Neural progenitor cell (in vitro differentiated cells): Measurements from ENCODE around the gene IL36G. TPM values are rescaled to one million over a fixed set of nuclear protein-coding genes. Genes with fewer than 3 reads are reported as not detected.

Source experiments
- DNase-seq: peaks from one replicate; pipeline ENCODE4 v3.0.0-alpha.2; 2016; ENCODE audit warnings: low spot score
- H2AFZ ChIP-seq: fragments of 200-600 bp; sonication (generic); replicated peaks from 2 replicates; pipeline ENCODE4 v1.6.1; 2016; ENCODE audit warnings: antibody characterized with exemption
- H3F3A ChIP-seq: fragments of 200-600 bp; sonication (generic); 2 replicates; pipeline ENCODE4 v1.6.1; 2016; ENCODE audit warnings: antibody characterized with exemption, low read depth
- H3K27ac ChIP-seq: fragments of 200-600 bp; sonication (generic); 2 replicates; pipeline ENCODE4 v1.5.1; 2016; ENCODE audit warnings: mild to moderate bottlenecking
- H3K27me3 ChIP-seq: fragments of 200-600 bp; sonication (generic); 2 replicates; pipeline ENCODE4 v1.6.1; 2016; ENCODE audit warnings: mild to moderate bottlenecking, moderate library complexity
- H3K36me3 ChIP-seq: fragments of 200-600 bp; sonication (generic); 2 replicates; pipeline ENCODE4 v1.5.1; 2016
- H3K4me1 ChIP-seq: fragments of 200-600 bp; sonication (generic); 2 replicates; pipeline ENCODE4 v1.6.1; 2016; ENCODE audit warnings: mixed run types
- H3K4me2 ChIP-seq: fragments of 200-600 bp; sonication (generic); 2 replicates; pipeline ENCODE4 v1.6.1; 2016
- H3K4me3 ChIP-seq: fragments of 200-600 bp; sonication (generic); 2 replicates; pipeline ENCODE4 v1.5.1; 2016
- H3K79me2 ChIP-seq: fragments of 200-600 bp; sonication (generic); 2 replicates; pipeline ENCODE4 v1.6.1; 2016; ENCODE audit warnings: low read depth
- H3K9ac ChIP-seq: fragments of 200-600 bp; sonication (generic); 2 replicates; pipeline ENCODE4 v1.6.1; 2016
- H3K9me3 ChIP-seq: fragments of 200-600 bp; sonication (generic); 2 replicates; pipeline ENCODE4 v1.5.1; 2016; ENCODE audit warnings: low read depth
- H4K20me1 ChIP-seq: fragments of 200-600 bp; sonication (generic); 2 replicates; pipeline ENCODE4 v1.6.1; 2016; ENCODE audit warnings: low read depth
- H3K27ac Mint-ChIP-seq: 3 replicates; pipeline ENCODE4 v1.8.0; 2021; ENCODE audit warnings: mixed read lengths
- H3K27me3 Mint-ChIP-seq: 2 replicates; pipeline ENCODE4 v1.8.0; 2022; ENCODE audit warnings: low read depth, mild to moderate bottlenecking, inconsistent platforms, moderate library complexity, mixed read lengths; ENCODE audit not compliant: insufficient read depth
- H3K36me3 Mint-ChIP-seq: 3 replicates; pipeline ENCODE4 v1.8.0; 2021; ENCODE audit warnings: mixed read lengths
- H3K4me1 Mint-ChIP-seq: 3 replicates; pipeline ENCODE4 v1.8.0; 2021; ENCODE audit warnings: mixed read lengths
- H3K4me3 Mint-ChIP-seq: 3 replicates; pipeline ENCODE4 v1.8.0; 2021; ENCODE audit warnings: mild to moderate bottlenecking, moderate library complexity, mixed read lengths
- H3K9me3 Mint-ChIP-seq: 3 replicates; pipeline ENCODE4 v1.8.0; 2020; ENCODE audit warnings: mixed read lengths
- EZH2 ChIP-seq: fragments of 200-600 bp; sonication (generic); IDR thresholded peaks from 2 replicates; pipeline ENCODE4 v1.6.1; 2017; ENCODE audit warnings: antibody characterized with exemption, mild to moderate bottlenecking, moderate library complexity
- EZH2phosphoT487 ChIP-seq: fragments of 200-600 bp; sonication (generic); IDR thresholded peaks from 2 replicates; pipeline ENCODE4 v1.6.1; 2017; ENCODE audit warnings: antibody characterized with exemption
- total RNA-seq: library from RNA; depleted of rRNA; stranded (reverse); fragments of >200 nt; gene quantifications from 2 replicates; pipeline ENCODE4 v1.2.3, GENCODE V29; 2015; ENCODE audit warnings: low replicate concordance
- TF ChIP-seq, protein P1 (sequence below): fragments of 200-600 bp; sonication (generic); IDR thresholded peaks from 2 replicates; pipeline ENCODE4 v1.5.1; 2017; ENCODE audit warnings: antibody characterized with exemption, mild to moderate bottlenecking

IL36G gene
- total RNA-seq, 1 donor from 2014 or later = 1.3 TPM

DNA sequence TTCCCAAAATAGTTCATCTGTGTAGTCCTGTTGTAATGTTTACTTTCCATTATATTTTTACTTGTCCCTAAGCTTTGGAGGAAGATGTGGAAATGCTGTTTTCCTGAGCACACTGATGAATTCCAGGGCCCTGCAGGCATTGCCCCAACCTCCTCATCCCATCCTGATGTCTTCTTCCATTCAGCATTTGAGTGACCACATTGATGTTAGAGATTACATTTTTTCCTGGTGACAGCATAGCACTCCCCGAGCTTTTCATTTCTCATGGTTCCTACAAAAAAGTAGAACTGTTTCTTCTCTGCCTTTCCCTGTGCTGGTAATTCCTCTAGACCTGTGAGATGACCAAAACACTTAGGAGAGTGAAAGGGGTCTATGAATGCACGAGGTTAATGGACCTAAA is 32.3 kb downstream of the IL36G start:
- H3K27ac Mint-ChIP-seq = no peak overlapping the region
- H3K4me3 Mint-ChIP-seq = no peak overlapping the region
- no peaks in the 10 kb centered on the region for H3K4me1 Mint-ChIP-seq
- H3K36me3 ChIP-seq = no peaks in the 10 kb centered on the region
- H3K36me3 Mint-ChIP-seq = no peaks in the 10 kb centered on the region
- H3K27me3 ChIP-seq = peaks cover 23% of the 10 kb centered on the region
- H3K79me2 ChIP-seq = no peaks in the 10 kb centered on the region
- H3F3A ChIP-seq = no peaks in the 10 kb centered on the region
- no peak overlapping the region for H3K9ac ChIP-seq
- peaks cover 2% of the 10 kb centered on the region for H3K27me3 Mint-ChIP-seq
- no peak overlapping the region for H3K4me3 ChIP-seq
- TF ChIP-seq EZH2 = no peak
- H3K4me2 ChIP-seq = no peak overlapping the region
- H3K9me3 Mint-ChIP-seq = no peaks in the 10 kb centered on the region
- H2AFZ ChIP-seq = no peak overlapping the region
- no peak for DNase-seq
- no peaks in the 10 kb centered on the region for H3K4me1 ChIP-seq
- H3K27ac ChIP-seq = no peak overlapping the region
- H3K9me3 ChIP-seq = no peaks in the 10 kb centered on the region
- H4K20me1 ChIP-seq = no peaks in the 10 kb centered on the region

DNA sequence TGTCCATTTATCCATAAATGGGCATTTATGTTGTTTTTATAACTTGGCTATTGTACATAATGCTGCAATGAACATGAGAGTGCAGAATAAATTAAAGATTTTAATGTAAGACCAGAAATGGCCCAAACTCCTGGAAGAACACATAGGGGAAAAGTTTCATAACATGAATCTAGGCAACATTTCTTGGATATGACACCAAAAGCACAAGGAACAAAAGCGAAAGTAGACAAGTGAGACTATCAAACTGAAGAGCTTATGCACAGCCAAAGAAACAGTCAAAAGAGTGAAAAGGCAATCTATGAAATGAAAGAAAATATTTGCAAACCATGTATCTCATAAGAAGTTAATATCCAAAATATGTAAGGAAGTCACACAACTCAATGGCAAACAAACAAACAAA is 33.3 kb downstream of the IL36G start:
- H3K9ac ChIP-seq = no peak overlapping the region
- Mint-ChIP-seq H3K27me3 (no peaks in the 10 kb centered on the region), H3K36me3 (no peaks in the 10 kb centered on the region), H3K4me1 (no peaks in the 10 kb centered on the region), H3K4me3 (no peak overlapping the region), H3K27ac (no peak overlapping the region), H3K9me3 (no peaks in the 10 kb centered on the region)
- H4K20me1 ChIP-seq = no peaks in the 10 kb centered on the region
- no peak overlapping the region for H3K27ac ChIP-seq
- H3K9me3 ChIP-seq = no peaks in the 10 kb centered on the region
- H3K4me2 ChIP-seq = no peak overlapping the region
- no peaks in the 10 kb centered on the region for H3K79me2 ChIP-seq
- no peaks in the 10 kb centered on the region for H3K36me3 ChIP-seq
- H3K4me1 ChIP-seq = no peaks in the 10 kb centered on the region
- H3F3A ChIP-seq = no peaks in the 10 kb centered on the region
- TF ChIP-seq EZH2phosphoT487 (no peak), EZH2 (no peak)
- TF ChIP-seq, protein P1, sequence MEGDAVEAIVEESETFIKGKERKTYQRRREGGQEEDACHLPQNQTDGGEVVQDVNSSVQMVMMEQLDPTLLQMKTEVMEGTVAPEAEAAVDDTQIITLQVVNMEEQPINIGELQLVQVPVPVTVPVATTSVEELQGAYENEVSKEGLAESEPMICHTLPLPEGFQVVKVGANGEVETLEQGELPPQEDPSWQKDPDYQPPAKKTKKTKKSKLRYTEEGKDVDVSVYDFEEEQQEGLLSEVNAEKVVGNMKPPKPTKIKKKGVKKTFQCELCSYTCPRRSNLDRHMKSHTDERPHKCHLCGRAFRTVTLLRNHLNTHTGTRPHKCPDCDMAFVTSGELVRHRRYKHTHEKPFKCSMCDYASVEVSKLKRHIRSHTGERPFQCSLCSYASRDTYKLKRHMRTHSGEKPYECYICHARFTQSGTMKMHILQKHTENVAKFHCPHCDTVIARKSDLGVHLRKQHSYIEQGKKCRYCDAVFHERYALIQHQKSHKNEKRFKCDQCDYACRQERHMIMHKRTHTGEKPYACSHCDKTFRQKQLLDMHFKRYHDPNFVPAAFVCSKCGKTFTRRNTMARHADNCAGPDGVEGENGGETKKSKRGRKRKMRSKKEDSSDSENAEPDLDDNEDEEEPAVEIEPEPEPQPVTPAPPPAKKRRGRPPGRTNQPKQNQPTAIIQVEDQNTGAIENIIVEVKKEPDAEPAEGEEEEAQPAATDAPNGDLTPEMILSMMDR = no peak
- peaks cover 23% of the 10 kb centered on the region for H3K27me3 ChIP-seq
- H2AFZ ChIP-seq = no peak overlapping the region
- H3K4me3 ChIP-seq = no peak overlapping the region
- DNase-seq = no peak

DNA sequence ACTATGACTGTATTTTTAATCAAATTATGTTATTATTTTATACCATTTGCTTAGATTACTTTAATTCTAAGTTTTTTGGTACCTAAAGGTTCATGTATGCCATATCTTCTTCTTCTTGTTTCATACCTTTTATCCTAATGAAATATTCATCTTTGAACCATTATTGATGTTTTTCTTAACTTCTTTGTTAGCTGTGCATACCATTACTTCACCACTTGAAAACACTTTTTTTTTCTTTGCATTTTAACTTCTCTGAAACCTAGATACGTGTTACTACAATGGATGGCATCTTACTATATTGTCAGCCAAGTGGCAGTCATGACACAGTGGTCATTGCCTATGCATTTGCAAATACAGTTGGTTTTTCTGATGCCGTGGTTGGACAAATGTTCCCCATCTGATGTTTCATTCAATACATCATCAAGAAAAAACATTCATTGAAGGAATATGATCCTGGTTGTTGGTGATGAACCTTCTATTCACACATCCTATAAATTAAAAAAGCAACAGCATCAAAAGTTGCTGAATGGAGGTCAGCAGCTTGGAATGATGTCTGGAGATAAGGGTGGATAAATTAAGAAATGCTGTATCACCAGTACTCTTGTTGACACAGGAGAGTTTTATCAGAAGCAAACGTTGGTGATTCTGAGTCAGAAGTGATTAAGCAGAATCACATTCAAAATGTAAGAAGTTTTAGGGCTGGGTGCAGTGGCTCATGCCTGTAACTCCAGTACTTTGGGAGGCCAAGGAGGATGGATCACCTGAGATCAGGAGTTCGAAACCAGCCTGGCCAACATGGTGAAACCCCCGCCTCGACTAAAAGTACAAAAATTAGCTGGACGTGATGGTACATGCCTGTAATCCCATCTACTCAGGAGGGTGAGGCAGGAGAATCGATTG is 34.9 kb downstream of the IL36G start:
- no peak overlapping the region for H3K4me3 ChIP-seq
- no peak overlapping the region for H3K4me2 ChIP-seq
- H3K27ac ChIP-seq = no peak overlapping the region
- Mint-ChIP-seq H3K4me3 (no peak overlapping the region), H3K4me1 (no peaks in the 10 kb centered on the region), H3K9me3 (no peaks in the 10 kb centered on the region), H3K27me3 (peaks cover 2% of the 10 kb centered on the region), H3K27ac (no peak overlapping the region), H3K36me3 (no peaks in the 10 kb centered on the region)
- no peak overlapping the region for H3K9ac ChIP-seq
- no peaks in the 10 kb centered on the region for H3K36me3 ChIP-seq
- H3K9me3 ChIP-seq = no peaks in the 10 kb centered on the region
- no peak for DNase-seq
- TF ChIP-seq EZH2 (no peak), EZH2phosphoT487 (no peak)
- TF ChIP-seq, protein P1 = no peak
- H3F3A ChIP-seq = no peaks in the 10 kb centered on the region
- H2AFZ ChIP-seq = no peak overlapping the region
- no peaks in the 10 kb centered on the region for H3K79me2 ChIP-seq
- peaks cover 24% of the 10 kb centered on the region for H3K27me3 ChIP-seq
- no peaks in the 10 kb centered on the region for H3K4me1 ChIP-seq
- no peaks in the 10 kb centered on the region for H4K20me1 ChIP-seq

DNA sequence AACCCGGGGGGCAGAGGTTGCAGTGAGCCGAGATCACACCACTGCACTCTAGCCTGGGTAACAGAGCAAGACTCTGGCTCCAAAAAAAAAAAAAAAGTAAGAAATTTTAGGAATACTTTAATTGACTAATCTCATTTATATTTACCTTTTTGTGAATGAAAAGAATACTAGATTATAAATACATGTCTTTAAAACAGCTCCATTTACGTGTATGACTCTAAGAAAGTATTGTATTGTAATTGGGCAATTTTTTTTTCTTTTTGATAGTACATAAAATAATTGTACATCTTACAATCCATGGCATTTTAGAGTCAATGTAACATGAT is 35.5 kb downstream of the IL36G start:
- no peaks in the 10 kb centered on the region for H3K36me3 Mint-ChIP-seq
- TF ChIP-seq, protein P1 = no peak
- TF ChIP-seq EZH2 (no peak), EZH2phosphoT487 (no peak)
- H3K79me2 ChIP-seq = no peaks in the 10 kb centered on the region
- no peaks in the 10 kb centered on the region for H3K4me1 Mint-ChIP-seq
- no peaks in the 10 kb centered on the region for H3K36me3 ChIP-seq
- no peak overlapping the region for H3K4me2 ChIP-seq
- H3K4me1 ChIP-seq = no peaks in the 10 kb centered on the region
- no peak overlapping the region for H3K4me3 ChIP-seq
- H3K4me3 Mint-ChIP-seq = no peak overlapping the region
- no peaks in the 10 kb centered on the region for H4K20me1 ChIP-seq
- peaks cover 2% of the 10 kb centered on the region for H3K27me3 Mint-ChIP-seq
- H3K9me3 Mint-ChIP-seq = no peaks in the 10 kb centered on the region
- H3K27ac Mint-ChIP-seq = no peak overlapping the region
- H3K27me3 ChIP-seq = peaks cover 28% of the 10 kb centered on the region
- no peaks in the 10 kb centered on the region for H3F3A ChIP-seq
- H3K9me3 ChIP-seq = no peaks in the 10 kb centered on the region
- H3K27ac ChIP-seq = no peak overlapping the region
- no peak overlapping the region for H3K9ac ChIP-seq
- no peak for DNase-seq
- no peak overlapping the region for H2AFZ ChIP-seq
